Measurements from ENCODE around the gene HES5.
A peak's percentile ranks its signal among the peaks of the same experiment; 100 is the strongest.
"Not testable (repeated sequence)": the region's sequence is repeated elsewhere in the genome, so short reads cannot be mapped to it uniquely, and the experiment has no call there.

HES5 gene

GRCh38 chr1:2561446-2561845, 31.4 kb upstream of the HES5 start:
- no peak for DNase-seq (ENCODE audit: low spot score)
- no peak for FAIRE-seq

- FAIRE-seq (no peak), DNase-seq (ENCODE audit: low spot score) (no peak)
Observed at GRCh38 chr1:2560299-2561073, 30.4 kb upstream of the HES5 start.

GRCh38 chr1:2559509-2560298, 29.6 kb upstream of the HES5 start:
- DNase-seq (ENCODE audit: low spot score), result no peak
- FAIRE-seq, result no peak

GRCh38 chr1:2558861-2559260, 28.8 kb upstream of the HES5 start:
- FAIRE-seq, result no peak
- DNase-seq (ENCODE audit: low spot score), result no peak

- no peak for DNase-seq (ENCODE audit: low spot score)
- no peak for FAIRE-seq
Observed at GRCh38 chr1:2558420-2558819, 28.4 kb upstream of the HES5 start.

GRCh38 chr1:2557482-2558400, 27.7 kb upstream of the HES5 start:
- no peak for FAIRE-seq
- DNase-seq (ENCODE audit: low spot score), result no peak

GRCh38 chr1:2556678-2557481, 26.8 kb upstream of the HES5 start:
- DNase-seq (ENCODE audit: low spot score) (no peak), FAIRE-seq (no peak)

- peak; percentile 12 for DNase-seq (ENCODE audit: low spot score)
- FAIRE-seq, result no peak
Observed at GRCh38 chr1:2556277-2556677, 26.2 kb upstream of the HES5 start, which contains the start of gene TNFRSF14. TSS of gene TNFRSF14 (plus strand) at chr1:2556371. CDS start at chr1:2556665, 294 bp downstream.

GRCh38 chr1:2555634-2556276, 25.7 kb upstream of the HES5 start:
- no peak for FAIRE-seq
- DNase-seq (ENCODE audit: low spot score), result no peak

GRCh38 chr1:2554621-2555387, 24.7 kb upstream of the HES5 start:
- FAIRE-seq, result no peak

GRCh38 chr1:2553871-2554620, 24.0 kb upstream of the HES5 start:
- no peak for FAIRE-seq
- DNase-seq (ENCODE audit: low spot score), result no peak

More at GRCh38 chr1:2554621-2555387, 24.7 kb upstream of the HES5 start:
- DNase-seq (ENCODE audit: low spot score), result no peak

GRCh38 chr1:2553076-2553475, 23.0 kb upstream of the HES5 start:
- FAIRE-seq, result not testable (repeated sequence)

GRCh38 chr1:2552189-2552588, 22.1 kb upstream of the HES5 start:
- FAIRE-seq, result no peak

More at GRCh38 chr1:2553076-2553475, 23.0 kb upstream of the HES5 start:
- not testable (repeated sequence) for DNase-seq (ENCODE audit: low spot score)

GRCh38 chr1:2551544-2551943, 21.5 kb upstream of the HES5 start:
- DNase-seq (ENCODE audit: low spot score); FAIRE-seq: not testable (repeated sequence)

More at GRCh38 chr1:2552189-2552588, 22.1 kb upstream of the HES5 start:
- no peak for DNase-seq (ENCODE audit: low spot score)

GRCh38 chr1:2550309-2550861, 20.3 kb upstream of the HES5 start:
- DNase-seq (ENCODE audit: low spot score); FAIRE-seq: not testable (repeated sequence)

- DNase-seq (ENCODE audit: low spot score); FAIRE-seq: not testable (repeated sequence)
Observed at GRCh38 chr1:2549367-2550029, 19.4 kb upstream of the HES5 start.

- FAIRE-seq (no peak), DNase-seq (ENCODE audit: low spot score) (peak; percentile 44)
Observed at GRCh38 chr1:2548068-2548589, 18.1 kb upstream of the HES5 start.
